ENCODE measurements around the gene LIN28B. TPM values are rescaled to one million over a fixed set of nuclear protein-coding genes. Genes with fewer than 3 reads are reported as not detected.

LIN28B gene
- total RNA-seq, 5 donors from 2014 or later (not counting 1 experiment from before 2014, with no cell fraction given), result 0.20 to 0.41 (median 0.22) TPM; not detected in 2

DNA sequence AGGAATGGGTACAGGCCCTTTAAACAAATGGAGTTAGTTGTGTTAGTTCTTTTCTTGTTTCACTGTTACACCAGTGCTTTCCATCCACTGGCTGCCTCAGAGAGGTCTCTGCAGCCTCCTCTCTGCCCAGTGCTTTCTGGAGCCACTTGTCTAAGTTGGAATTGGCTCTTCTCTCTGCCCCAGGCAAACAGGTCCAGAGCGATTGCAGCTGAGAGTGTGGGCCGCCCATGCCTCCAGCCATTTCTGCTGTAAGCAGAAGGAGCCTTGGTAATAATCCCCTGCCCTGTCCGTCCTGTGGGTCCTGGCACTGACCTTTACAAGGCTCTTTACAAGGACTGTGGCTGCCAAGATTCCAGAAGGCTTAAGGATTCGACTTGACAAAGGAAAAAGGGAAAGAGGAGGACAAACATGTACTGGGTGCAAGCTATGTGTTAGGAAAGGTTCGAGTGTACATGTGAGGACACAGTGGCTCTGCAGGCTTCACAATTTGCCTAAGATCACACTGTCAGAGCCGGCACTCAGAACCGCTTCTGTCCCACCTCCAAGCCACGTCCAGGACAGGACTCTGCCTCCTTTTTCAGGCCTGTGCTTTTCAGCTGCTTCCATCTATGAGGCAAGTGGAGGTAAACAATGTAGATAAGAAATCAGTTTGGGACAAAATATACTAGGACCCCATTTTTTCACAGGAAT lies 134.4 kb downstream of the LIN28B start:
- H3K4me1 Mint-ChIP-seq, result no peaks in the 10 kb centered on the region
- no peaks in the 10 kb centered on the region for H3K9me3 Mint-ChIP-seq
- H3K4me1 ChIP-seq (ENCODE audit: control insufficient read depth in 1 of 2, extremely low read depth in 1 of 2, insufficient read depth in 2 of 2, low read length in 2 of 2), result no peaks in the 10 kb centered on the region
- no peak for DNase-seq
- no peak for ATAC-seq (replicated peaks in 1 of 4)
- H3K36me3 Mint-ChIP-seq, result no peaks in the 10 kb centered on the region
- POLR2A ChIA-PET, result no interaction called here
- CTCF ChIA-PET, result interaction anchor here in 1 of 2 donors (1.5 kb wide), 1 partner anchor 332 kb away, joined by 3 read pairs; no protein-coding TSS in a partner anchor
- WGBS (ENCODE audit: insufficient coverage), result 51% methylated on average over 5 of the region's 8 CpGs
- H3K9me3 ChIP-seq, result no peaks in the 10 kb centered on the region
- no peak overlapping the region for H3K4me3 ChIP-seq (ENCODE audit: control insufficient read depth in 1 of 2, extremely low read depth in 1 of 2, low read length in 1 of 2)
- H3K27ac ChIP-seq (ENCODE audit: low read length), result no peak overlapping the region
- no peak overlapping the region for H3K4me3 Mint-ChIP-seq
- H3K27me3 ChIP-seq (replicated peaks in 1 of 2; ENCODE audit: control insufficient read depth in 2 of 2, extremely low read depth in 1 of 2, insufficient read depth in 2 of 2, low read length in 1 of 2), result no peaks in the 10 kb centered on the region
- H3K27ac Mint-ChIP-seq, result no peak overlapping the region
- H3K36me3 ChIP-seq (ENCODE audit: control insufficient read depth in 2 of 2, extremely low read depth in 1 of 2, insufficient read depth in 1 of 2, low read length in 1 of 2), result no peaks in the 10 kb centered on the region
- no peaks in the 10 kb centered on the region for H3K27me3 Mint-ChIP-seq

DNA sequence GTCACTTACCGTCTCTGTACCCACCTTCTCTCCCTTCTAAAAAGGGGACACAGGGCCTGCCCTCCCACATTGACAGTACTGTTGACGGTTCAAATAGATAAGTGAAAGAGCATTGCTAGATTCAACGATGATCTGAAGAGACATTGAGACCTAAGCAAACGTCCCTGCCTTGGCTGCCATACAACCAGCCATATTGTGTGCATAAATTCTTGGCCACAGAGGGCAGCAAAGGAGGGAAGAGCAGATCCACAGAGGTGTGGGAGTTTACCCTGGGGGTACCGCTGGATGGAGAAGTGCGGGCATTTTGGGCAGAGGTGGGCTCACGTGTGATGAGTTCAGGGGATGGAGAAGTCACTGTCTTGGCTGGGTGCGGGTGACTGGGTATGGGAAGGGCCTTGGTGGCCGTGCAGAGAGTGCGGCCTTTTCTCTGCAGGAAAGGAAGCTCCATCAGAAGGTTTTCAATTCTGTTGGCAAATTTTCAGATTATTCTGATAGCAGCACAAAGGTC lies 137.3 kb downstream of the LIN28B start:
- WGBS (ENCODE audit: insufficient coverage), result 91% methylated on average over 10 of the region's 10 CpGs
- H3K4me1 Mint-ChIP-seq, result no peaks in the 10 kb centered on the region
- peaks cover 2 to 4% of the 10 kb centered on the region in 2 donors for H3K27me3 Mint-ChIP-seq
- ATAC-seq (replicated peaks in 1 of 4) (no peak), DNase-seq (no peak)
- ChIA-PET POLR2A (no interaction called here), CTCF (no interaction called here)
- Histone ChIP-seq H3K9me3 (no peaks in the 10 kb centered on the region), H3K4me1 (ENCODE audit: control insufficient read depth in 1 of 2, extremely low read depth in 1 of 2, insufficient read depth in 2 of 2, low read length in 2 of 2) (no peaks in the 10 kb centered on the region), H3K4me3 (ENCODE audit: control insufficient read depth in 1 of 2, extremely low read depth in 1 of 2, low read length in 1 of 2) (no peak overlapping the region), H3K27me3 (replicated peaks in 1 of 2; ENCODE audit: control insufficient read depth in 2 of 2, extremely low read depth in 1 of 2, insufficient read depth in 2 of 2, low read length in 1 of 2) (no peaks in the 10 kb centered on the region), H3K27ac (ENCODE audit: low read length) (no peak overlapping the region), H3K36me3 (ENCODE audit: control insufficient read depth in 2 of 2, extremely low read depth in 1 of 2, insufficient read depth in 1 of 2, low read length in 1 of 2) (no peaks in the 10 kb centered on the region)
- H3K36me3 Mint-ChIP-seq, result no peaks in the 10 kb centered on the region
- H3K4me3 Mint-ChIP-seq, result no peak overlapping the region
- H3K9me3 Mint-ChIP-seq, result no peaks in the 10 kb centered on the region
- H3K27ac Mint-ChIP-seq, result no peak overlapping the region

DNA sequence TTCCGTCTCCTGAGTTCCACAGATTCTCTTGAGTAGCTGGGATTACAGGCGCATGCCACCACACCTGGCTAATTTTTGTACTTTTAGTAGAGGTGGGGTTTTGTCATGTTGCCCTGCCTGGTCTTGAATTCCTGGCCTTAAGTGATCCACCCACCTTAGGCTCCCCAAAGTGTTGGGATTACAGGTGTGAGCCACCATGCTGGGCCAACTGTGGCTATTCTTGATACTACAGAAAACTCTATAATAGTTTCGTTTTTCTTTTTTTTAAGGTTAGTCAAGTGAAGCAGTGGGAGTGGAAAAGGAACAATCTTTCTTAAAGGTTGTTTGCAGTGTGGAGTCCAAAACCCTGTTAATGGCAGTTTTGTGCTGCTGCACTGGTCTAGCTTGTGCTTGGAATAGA lies 138.2 kb downstream of the LIN28B start:
- POLR2A ChIA-PET, result no interaction called here
- no CpG with 5 or more reads among the region's 3 CpGs for WGBS (ENCODE audit: insufficient coverage)
- ATAC-seq (replicated peaks in 1 of 4) (no peak), DNase-seq (no peak)
- no peaks in the 10 kb centered on the region for H3K36me3 Mint-ChIP-seq
- no peaks in the 10 kb centered on the region for H3K4me1 Mint-ChIP-seq
- peaks cover 2 to 4% of the 10 kb centered on the region in 2 donors for H3K27me3 Mint-ChIP-seq
- H3K27me3 ChIP-seq (replicated peaks in 1 of 2; ENCODE audit: control insufficient read depth in 2 of 2, extremely low read depth in 1 of 2, insufficient read depth in 2 of 2, low read length in 1 of 2), result no peaks in the 10 kb centered on the region
- no peaks in the 10 kb centered on the region for H3K36me3 ChIP-seq (ENCODE audit: control insufficient read depth in 2 of 2, extremely low read depth in 1 of 2, insufficient read depth in 1 of 2, low read length in 1 of 2)
- no peak overlapping the region for H3K27ac ChIP-seq (ENCODE audit: low read length)
- H3K27ac Mint-ChIP-seq, result no peak overlapping the region
- H3K4me1 ChIP-seq (ENCODE audit: control insufficient read depth in 1 of 2, extremely low read depth in 1 of 2, insufficient read depth in 2 of 2, low read length in 2 of 2), result no peaks in the 10 kb centered on the region
- H3K9me3 ChIP-seq, result no peaks in the 10 kb centered on the region
- CTCF ChIA-PET, result interaction anchor here in 1 of 2 donors (0.7 kb wide), 1 partner anchor 21 kb away, joined by 10 read pairs; no protein-coding TSS in a partner anchor
- H3K9me3 Mint-ChIP-seq, result no peaks in the 10 kb centered on the region
- no peak overlapping the region for H3K4me3 Mint-ChIP-seq
- H3K4me3 ChIP-seq (ENCODE audit: control insufficient read depth in 1 of 2, extremely low read depth in 1 of 2, low read length in 1 of 2), result no peak overlapping the region

DNA sequence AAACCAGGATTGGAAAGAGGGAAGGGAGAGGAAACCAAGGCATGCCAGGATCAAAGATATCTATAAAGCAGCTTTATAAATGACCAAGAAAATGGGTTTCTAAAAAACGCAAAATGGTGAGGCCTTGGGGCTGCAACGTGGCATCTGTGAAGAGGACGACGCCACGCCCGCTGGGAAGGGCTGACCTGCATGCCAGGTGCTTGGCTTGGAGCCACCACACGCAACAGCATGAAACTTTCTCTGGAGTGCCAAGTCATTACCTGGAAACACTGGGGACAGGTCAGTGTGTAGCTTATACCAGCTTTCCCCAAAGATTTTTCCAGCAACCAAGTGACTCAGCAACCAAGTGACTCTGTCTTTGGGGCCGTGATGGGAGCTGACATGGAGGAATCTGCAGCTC lies 140.4 kb downstream of the LIN28B start:
- no peaks in the 10 kb centered on the region for H3K36me3 Mint-ChIP-seq
- H3K36me3 ChIP-seq (ENCODE audit: control insufficient read depth in 2 of 2, extremely low read depth in 1 of 2, insufficient read depth in 1 of 2, low read length in 1 of 2), result no peaks in the 10 kb centered on the region
- ChIA-PET POLR2A (no interaction called here), CTCF (interaction anchor here (1.4 to 1.8 kb wide), 2 partner anchors 9 kb away, joined by 4 to 6 read pairs; no protein-coding TSS in a partner anchor)
- H3K9me3 Mint-ChIP-seq, result no peaks in the 10 kb centered on the region
- no peaks in the 10 kb centered on the region for H3K4me1 Mint-ChIP-seq
- no peaks in the 10 kb centered on the region for H3K4me1 ChIP-seq (ENCODE audit: control insufficient read depth in 1 of 2, extremely low read depth in 1 of 2, insufficient read depth in 2 of 2, low read length in 2 of 2)
- H3K4me3 Mint-ChIP-seq, result no peak overlapping the region
- H3K27ac ChIP-seq (ENCODE audit: low read length), result no peak overlapping the region
- no peak overlapping the region for H3K4me3 ChIP-seq (ENCODE audit: control insufficient read depth in 1 of 2, extremely low read depth in 1 of 2, low read length in 1 of 2)
- 75% methylated on average over 8 of the region's 8 CpGs for WGBS (ENCODE audit: insufficient coverage)
- no peak for ATAC-seq (replicated peaks in 1 of 4)
- peaks cover 2 to 4% of the 10 kb centered on the region in 2 donors for H3K27me3 Mint-ChIP-seq
- H3K27me3 ChIP-seq (replicated peaks in 1 of 2; ENCODE audit: control insufficient read depth in 2 of 2, extremely low read depth in 1 of 2, insufficient read depth in 2 of 2, low read length in 1 of 2), result no peaks in the 10 kb centered on the region
- no peak overlapping the region for H3K27ac Mint-ChIP-seq
- DNase-seq, result no peak
- H3K9me3 ChIP-seq, result no peaks in the 10 kb centered on the region

DNA sequence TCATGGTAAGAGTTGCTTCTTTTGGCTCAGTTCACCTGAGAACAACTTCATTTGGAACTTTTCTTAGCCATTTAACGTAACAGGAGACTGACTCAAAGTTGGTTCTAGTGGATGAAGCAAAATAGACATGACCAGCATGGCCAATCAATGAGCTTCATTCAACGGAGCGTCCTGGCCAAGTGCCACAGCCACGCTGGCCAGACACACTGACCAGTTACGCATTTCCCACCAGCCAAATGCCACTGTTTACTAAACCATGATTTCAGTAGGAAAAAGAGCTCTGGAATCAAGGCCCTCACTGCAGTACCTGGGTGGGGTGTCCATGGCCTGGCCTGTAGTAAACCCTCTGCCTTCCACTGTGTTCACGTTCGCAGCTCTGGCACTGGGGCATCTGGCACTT lies 142.5 kb downstream of the LIN28B start:
- ATAC-seq (replicated peaks in 1 of 4) (no peak), DNase-seq (no peak)
- ChIA-PET CTCF (interaction anchor here in 1 of 2 donors (1.5 kb wide), 1 partner anchor 12 kb away, joined by 3 read pairs; no protein-coding TSS in a partner anchor), POLR2A (no interaction called here)
- H3K27me3 Mint-ChIP-seq, result peaks cover 2 to 16% of the 10 kb centered on the region in 2 donors
- WGBS (ENCODE audit: insufficient coverage), result 84% methylated on average over 7 of the region's 7 CpGs
- Histone ChIP-seq H3K4me3 (ENCODE audit: control insufficient read depth in 1 of 2, extremely low read depth in 1 of 2, low read length in 1 of 2) (no peak overlapping the region), H3K36me3 (ENCODE audit: control insufficient read depth in 2 of 2, extremely low read depth in 1 of 2, insufficient read depth in 1 of 2, low read length in 1 of 2) (no peaks in the 10 kb centered on the region), H3K27me3 (replicated peaks in 1 of 2; ENCODE audit: control insufficient read depth in 2 of 2, extremely low read depth in 1 of 2, insufficient read depth in 2 of 2, low read length in 1 of 2) (no peaks in the 10 kb centered on the region), H3K9me3 (no peaks in the 10 kb centered on the region), H3K27ac (ENCODE audit: low read length) (no peak overlapping the region), H3K4me1 (ENCODE audit: control insufficient read depth in 1 of 2, extremely low read depth in 1 of 2, insufficient read depth in 2 of 2, low read length in 2 of 2) (no peaks in the 10 kb centered on the region)
- no peak overlapping the region for H3K4me3 Mint-ChIP-seq
- H3K36me3 Mint-ChIP-seq, result no peaks in the 10 kb centered on the region
- H3K27ac Mint-ChIP-seq, result no peak overlapping the region
- H3K9me3 Mint-ChIP-seq, result no peaks in the 10 kb centered on the region
- no peaks in the 10 kb centered on the region for H3K4me1 Mint-ChIP-seq

DNA sequence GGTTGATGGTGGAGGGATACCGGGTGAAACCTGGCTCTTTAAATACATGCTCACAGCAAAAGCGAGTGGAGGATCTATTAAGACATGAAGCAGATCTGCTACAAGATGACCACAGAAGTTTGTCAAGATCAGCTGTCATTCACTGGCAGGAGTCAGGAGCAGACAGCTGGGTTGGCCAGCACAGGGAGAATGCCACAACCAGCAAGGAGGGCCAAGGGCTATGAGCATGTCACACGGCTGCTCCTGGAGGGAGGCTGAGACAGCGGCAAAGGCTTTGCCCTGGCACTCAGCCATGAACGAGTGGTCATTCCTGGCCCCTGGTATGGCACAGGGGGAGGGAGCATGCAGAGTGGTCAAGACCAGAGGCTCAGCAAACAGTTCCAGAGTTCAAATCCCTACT lies 145.3 kb downstream of the LIN28B start:
- ATAC-seq (replicated peaks in 1 of 4), result no peak
- H3K4me1 Mint-ChIP-seq, result no peaks in the 10 kb centered on the region
- Histone ChIP-seq H3K27ac (ENCODE audit: low read length) (no peak overlapping the region), H3K4me3 (ENCODE audit: control insufficient read depth in 1 of 2, extremely low read depth in 1 of 2, low read length in 1 of 2) (no peak overlapping the region), H3K36me3 (ENCODE audit: control insufficient read depth in 2 of 2, extremely low read depth in 1 of 2, insufficient read depth in 1 of 2, low read length in 1 of 2) (no peaks in the 10 kb centered on the region), H3K27me3 (replicated peaks in 1 of 2; ENCODE audit: control insufficient read depth in 2 of 2, extremely low read depth in 1 of 2, insufficient read depth in 2 of 2, low read length in 1 of 2) (peaks cover 0 to 9% of the 10 kb centered on the region in 2 experiments), H3K4me1 (ENCODE audit: control insufficient read depth in 1 of 2, extremely low read depth in 1 of 2, insufficient read depth in 2 of 2, low read length in 2 of 2) (no peaks in the 10 kb centered on the region), H3K9me3 (no peaks in the 10 kb centered on the region)
- CTCF ChIA-PET, result no interaction called here
- no peak overlapping the region for H3K27ac Mint-ChIP-seq
- DNase-seq, result no peak
- POLR2A ChIA-PET, result no interaction called here
- no peak overlapping the region for H3K4me3 Mint-ChIP-seq
- no peaks in the 10 kb centered on the region for H3K9me3 Mint-ChIP-seq
- WGBS (ENCODE audit: insufficient coverage), result 93% methylated on average over 2 of the region's 5 CpGs
- peaks cover 8 to 23% of the 10 kb centered on the region in 2 donors for H3K27me3 Mint-ChIP-seq
- no peaks in the 10 kb centered on the region for H3K36me3 Mint-ChIP-seq

Measured in T-cell (primary cell).